K562 (cell line): ENCODE results near the gene UBXN6. TPM values are rescaled to one million over a fixed set of nuclear protein-coding genes. Genes with fewer than 3 reads are reported as not detected.

Experiments
- BRCA1 ChIP-seq, 2 experiments: fragments of 450-650 bp in 1 of 2; sonication (generic) in 1 of 2; formaldehyde crosslinking in 1 of 2; IDR thresholded peaks; 2 replicates each; pipeline versions ENCODE4 v1.5.0 to v1.6.1; 2017 to 2020; ENCODE audit warnings: mild to moderate bottlenecking in 1 of 2, missing genetic modification reagents in 1 of 2
- CAMTA2 ChIP-seq: fragments of 250-450 bp; sonication (Bioruptor Pico); conservative IDR thresholded peaks from 2 replicates; pipeline ENCODE4 v1.5.1; 2022
- CHD1 ChIP-seq: fragments of 200-600 bp; sonication (generic); IDR thresholded peaks from one replicate; pipeline ENCODE4 v1.6.1; 2012; ENCODE audit warnings: mild to moderate bottlenecking, moderate library complexity, low read length, inconsistent platforms
- ETV1 ChIP-seq: fragments of 450-650 bp; conservative IDR thresholded peaks from 2 replicates; pipeline ENCODE4 v1.6.1; 2016; ENCODE audit warnings: missing genetic modification characterization, control low read depth, low read depth, missing compliant biosample characterization
- HNRNPUL1 ChIP-seq: fragments of 200-400 bp; formaldehyde crosslinking; IDR thresholded peaks from 2 replicates; pipeline ENCODE4 v1.6.1; 2017; ENCODE audit warnings: low read length
- MYBL2 ChIP-seq, 2 experiments: fragments of 450-650 bp in 1 of 2; sonication (generic) in 1 of 2; formaldehyde crosslinking in 1 of 2; IDR thresholded peaks; 2 replicates each; pipeline versions ENCODE4 v1.6.1 to v1.8.1; 2017 to 2022; ENCODE audit warnings: borderline replicate concordance in 1 of 2, inconsistent platforms in 1 of 2, low read depth in 1 of 2, mild to moderate bottlenecking in 1 of 2, missing genetic modification reagents in 1 of 2, moderate library complexity in 1 of 2
- POLR3A ChIP-seq: IDR thresholded peaks from 2 replicates; pipeline ENCODE4 v1.6.1; 2011; ENCODE audit warnings: borderline replicate concordance, mild to moderate bottlenecking, moderate library complexity; ENCODE audit not compliant: insufficient read length, insufficient read depth; ENCODE audit errors: extremely low read depth
- YBX1 ChIP-seq: fragments of 450-650 bp; IDR thresholded peaks from 2 replicates; pipeline ENCODE4 v1.7.1; 2016; ENCODE audit warnings: mild to moderate bottlenecking
- ZKSCAN8 ChIP-seq: fragments of 200-800 bp; sonication (Bioruptor generic); IDR thresholded peaks from 2 replicates; pipeline ENCODE4 v1.6.1; 2016; ENCODE audit warnings: missing genetic modification characterization, missing compliant biosample characterization
- polyA plus RNA-seq, 8 experiments: library from polyadenylated mRNA; depleted of rRNA in 4 of 8; stranded (reverse) in 5 of 8; unstranded in 3 of 8; fragments of >200 nt; fragmentation: Nextera tagmentation in 2 of 8; fragmentation: Illumina TruSeq in 1 of 8; extraction: Ambion mirVana in 2 of 8; extraction: Trizol in 1 of 8; gene quantifications; 2 replicates each; pipeline versions ENCODE4 v1.2.1 to v1.2.3, GENCODE V29; 2011 to 2014; ENCODE audit warnings: inconsistent platforms in 1 of 8, missing spikeins in 1 of 8
- total RNA-seq, 7 experiments: library from RNA; depleted of rRNA in 6 of 7; stranded (reverse); fragments of >200 nt in 6 of 7; fragmentation: Illumina TruSeq in 2 of 7; extraction: Trizol in 2 of 7; gene quantifications; 2 replicates each; pipeline versions ENCODE4 v1.2.1 to v1.2.3, GENCODE V29; 2011 to 2021; ENCODE audit warnings: low replicate concordance in 1 of 7
- TF ChIP-seq, protein P1 (sequence below), 2 experiments: fragments of 250-450 bp in 1 of 2; fragments of 450-650 bp in 1 of 2; sonication (Bioruptor Pico) in 1 of 2; IDR thresholded peaks; 2 replicates each; pipeline versions ENCODE4 v1.6.1 to v1.8.0; 2016 to 2021; ENCODE audit warnings: mild to moderate bottlenecking in 2 of 2, moderate library complexity in 2 of 2, missing compliant biosample characterization in 1 of 2, missing genetic modification characterization in 1 of 2
- TF ChIP-seq, protein P2 (sequence below), 3 experiments: fragments of 200-800 bp in 1 of 3; fragments of 250-450 bp in 1 of 3; fragments of 450-650 bp in 1 of 3; sonication (Bioruptor Pico) in 1 of 3; sonication (Bioruptor generic) in 1 of 3; formaldehyde crosslinking in 1 of 3; IDR thresholded peaks; 2 replicates each; pipeline versions ENCODE4 v1.6.1 to v1.8.0; 2016 to 2022; ENCODE audit warnings: mild to moderate bottlenecking in 2 of 3, missing genetic modification characterization in 2 of 3, missing compliant biosample characterization in 1 of 3, moderate library complexity in 1 of 3
- TF ChIP-seq, protein P3 (sequence below): sonication (generic); formaldehyde crosslinking; IDR thresholded peaks from 2 replicates; pipeline ENCODE4 v1.8.0; 2022; ENCODE audit warnings: missing genetic modification reagents, mild to moderate bottlenecking, moderate library complexity, borderline replicate concordance
- TF ChIP-seq, protein P4 (sequence below): sonication (generic); formaldehyde crosslinking; IDR thresholded peaks from 2 replicates; pipeline ENCODE4 v1.8.1; 2023; ENCODE audit warnings: mild to moderate bottlenecking, missing genetic modification reagents
- TF ChIP-seq, protein P5 (sequence below): IDR thresholded peaks from 2 replicates; pipeline ENCODE4 v1.6.1; 2014; ENCODE audit warnings: antibody characterized with exemption
- TF ChIP-seq, protein P6 (sequence below): fragments of 250-450 bp; sonication (Bioruptor Pico); IDR thresholded peaks from 2 replicates; pipeline ENCODE4 v1.5.0; 2021

Gene UBXN6
- total and polyA plus RNA-seq, 9 of the 15 experiments (the other 6 are each of a cell fraction or from before 2014, with no cell fraction given), result 0.48 to 90.2 (median 29.5) TPM

DNA sequence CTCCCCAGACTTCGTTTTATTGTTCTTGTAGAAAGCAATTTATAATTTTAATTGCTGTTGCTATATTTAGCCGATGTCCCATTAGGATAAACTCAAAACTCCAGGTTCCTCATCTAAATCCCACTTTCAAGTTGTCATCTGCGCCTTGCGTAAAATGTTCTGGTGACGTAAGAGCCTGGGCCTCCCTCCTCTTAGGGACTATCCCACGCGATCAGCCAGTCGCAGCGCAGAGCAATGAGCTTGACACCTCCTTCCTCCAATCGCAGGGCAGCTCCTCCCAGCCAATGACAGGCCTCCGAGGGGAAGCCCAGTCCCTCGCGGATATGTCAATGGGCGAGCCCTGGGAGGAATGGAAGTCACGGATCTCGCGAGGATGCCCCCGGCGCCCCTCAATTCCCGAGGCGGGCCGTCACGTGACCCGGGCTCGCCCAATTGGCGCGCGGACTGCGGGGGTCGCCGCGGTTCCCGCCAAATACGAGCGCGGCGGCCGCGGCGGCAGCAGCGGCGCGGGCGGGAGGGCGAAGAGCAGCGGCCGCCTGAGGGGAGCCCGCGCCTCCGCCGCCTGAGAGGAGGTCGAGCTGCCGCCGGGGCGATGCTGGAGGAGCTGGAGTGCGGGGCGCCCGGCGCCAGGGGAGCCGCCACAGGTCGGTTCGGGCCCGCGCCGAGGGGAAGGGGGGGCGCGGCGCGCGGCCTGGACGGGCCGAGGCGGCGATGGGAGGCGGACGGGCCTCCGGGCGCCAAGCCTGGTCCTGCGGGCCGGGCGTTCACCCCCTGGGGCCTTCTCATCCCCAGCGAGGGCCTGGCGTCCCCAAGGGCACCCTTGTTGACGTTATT is 55.2 kb downstream of the UBXN6 start, which contains the start of gene CHAF1A (continued):
- TF ChIP-seq, protein P1, sequence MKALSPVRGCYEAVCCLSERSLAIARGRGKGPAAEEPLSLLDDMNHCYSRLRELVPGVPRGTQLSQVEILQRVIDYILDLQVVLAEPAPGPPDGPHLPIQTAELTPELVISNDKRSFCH (CRISPR knock-in tag; IDR thresholded peaks at IDR 0.05), result no peak
- TF ChIP-seq, protein P1 (tag; IDR thresholded peaks at IDR 0.05), result peak; percentile 75
- TF ChIP-seq YBX1 (no peak), ZKSCAN8 (no peak), CAMTA2 (CRISPR knock-in tag) (no peak), CHD1 (no peak), POLR3A (no peak), ETV1 (tag) (no peak), HNRNPUL1 (no peak), BRCA1 (IDR thresholded peaks at IDR 0.05) (no peak), BRCA1 (CRISPR knock-in tag; IDR thresholded peaks at IDR 0.05) (no peak), MYBL2 (IDR thresholded peaks at IDR 0.05; ENCODE audit: low read depth) (no peak), MYBL2 (CRISPR knock-in tag; IDR thresholded peaks at IDR 0.05; ENCODE audit: borderline replicate concordance) (no peak)
- TF ChIP-seq, protein P2, sequence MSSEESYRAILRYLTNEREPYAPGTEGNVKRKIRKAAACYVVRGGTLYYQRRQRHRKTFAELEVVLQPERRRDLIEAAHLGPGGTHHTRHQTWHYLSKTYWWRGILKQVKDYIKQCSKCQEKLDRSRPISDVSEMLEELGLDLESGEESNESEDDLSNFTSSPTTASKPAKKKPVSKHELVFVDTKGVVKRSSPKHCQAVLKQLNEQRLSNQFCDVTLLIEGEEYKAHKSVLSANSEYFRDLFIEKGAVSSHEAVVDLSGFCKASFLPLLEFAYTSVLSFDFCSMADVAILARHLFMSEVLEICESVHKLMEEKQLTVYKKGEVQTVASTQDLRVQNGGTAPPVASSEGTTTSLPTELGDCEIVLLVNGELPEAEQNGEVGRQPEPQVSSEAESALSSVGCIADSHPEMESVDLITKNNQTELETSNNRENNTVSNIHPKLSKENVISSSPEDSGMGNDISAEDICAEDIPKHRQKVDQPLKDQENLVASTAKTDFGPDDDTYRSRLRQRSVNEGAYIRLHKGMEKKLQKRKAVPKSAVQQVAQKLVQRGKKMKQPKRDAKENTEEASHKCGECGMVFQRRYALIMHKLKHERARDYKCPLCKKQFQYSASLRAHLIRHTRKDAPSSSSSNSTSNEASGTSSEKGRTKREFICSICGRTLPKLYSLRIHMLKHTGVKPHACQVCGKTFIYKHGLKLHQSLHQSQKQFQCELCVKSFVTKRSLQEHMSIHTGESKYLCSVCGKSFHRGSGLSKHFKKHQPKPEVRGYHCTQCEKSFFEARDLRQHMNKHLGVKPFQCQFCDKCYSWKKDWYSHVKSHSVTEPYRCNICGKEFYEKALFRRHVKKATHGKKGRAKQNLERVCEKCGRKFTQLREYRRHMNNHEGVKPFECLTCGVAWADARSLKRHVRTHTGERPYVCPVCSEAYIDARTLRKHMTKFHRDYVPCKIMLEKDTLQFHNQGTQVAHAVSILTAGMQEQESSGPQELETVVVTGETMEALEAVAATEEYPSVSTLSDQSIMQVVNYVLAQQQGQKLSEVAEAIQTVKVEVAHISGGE (CRISPR knock-in tag; IDR thresholded peaks at IDR 0.05), result no peak
- TF ChIP-seq, protein P3, sequence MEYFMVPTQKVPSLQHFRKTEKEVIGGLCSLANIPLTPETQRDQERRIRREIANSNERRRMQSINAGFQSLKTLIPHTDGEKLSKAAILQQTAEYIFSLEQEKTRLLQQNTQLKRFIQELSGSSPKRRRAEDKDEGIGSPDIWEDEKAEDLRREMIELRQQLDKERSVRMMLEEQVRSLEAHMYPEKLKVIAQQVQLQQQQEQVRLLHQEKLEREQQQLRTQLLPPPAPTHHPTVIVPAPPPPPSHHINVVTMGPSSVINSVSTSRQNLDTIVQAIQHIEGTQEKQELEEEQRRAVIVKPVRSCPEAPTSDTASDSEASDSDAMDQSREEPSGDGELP (CRISPR knock-in tag), result peak; percentile 59; the same call in 1 of the 2 replicates
- TF ChIP-seq, protein P4, sequence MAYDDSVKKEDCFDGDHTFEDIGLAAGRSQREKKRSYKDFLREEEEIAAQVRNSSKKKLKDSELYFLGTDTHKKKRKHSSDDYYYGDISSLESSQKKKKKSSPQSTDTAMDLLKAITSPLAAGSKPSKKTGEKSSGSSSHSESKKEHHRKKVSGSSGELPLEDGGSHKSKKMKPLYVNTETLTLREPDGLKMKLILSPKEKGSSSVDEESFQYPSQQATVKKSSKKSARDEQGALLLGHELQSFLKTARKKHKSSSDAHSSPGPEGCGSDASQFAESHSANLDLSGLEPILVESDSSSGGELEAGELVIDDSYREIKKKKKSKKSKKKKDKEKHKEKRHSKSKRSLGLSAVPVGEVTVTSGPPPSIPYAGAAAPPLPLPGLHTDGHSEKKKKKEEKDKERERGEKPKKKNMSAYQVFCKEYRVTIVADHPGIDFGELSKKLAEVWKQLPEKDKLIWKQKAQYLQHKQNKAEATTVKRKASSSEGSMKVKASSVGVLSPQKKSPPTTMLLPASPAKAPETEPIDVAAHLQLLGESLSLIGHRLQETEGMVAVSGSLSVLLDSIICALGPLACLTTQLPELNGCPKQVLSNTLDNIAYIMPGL (CRISPR knock-in tag), result peak; percentile 88; the same call in 1 of the 2 replicates
- TF ChIP-seq, protein P5, sequence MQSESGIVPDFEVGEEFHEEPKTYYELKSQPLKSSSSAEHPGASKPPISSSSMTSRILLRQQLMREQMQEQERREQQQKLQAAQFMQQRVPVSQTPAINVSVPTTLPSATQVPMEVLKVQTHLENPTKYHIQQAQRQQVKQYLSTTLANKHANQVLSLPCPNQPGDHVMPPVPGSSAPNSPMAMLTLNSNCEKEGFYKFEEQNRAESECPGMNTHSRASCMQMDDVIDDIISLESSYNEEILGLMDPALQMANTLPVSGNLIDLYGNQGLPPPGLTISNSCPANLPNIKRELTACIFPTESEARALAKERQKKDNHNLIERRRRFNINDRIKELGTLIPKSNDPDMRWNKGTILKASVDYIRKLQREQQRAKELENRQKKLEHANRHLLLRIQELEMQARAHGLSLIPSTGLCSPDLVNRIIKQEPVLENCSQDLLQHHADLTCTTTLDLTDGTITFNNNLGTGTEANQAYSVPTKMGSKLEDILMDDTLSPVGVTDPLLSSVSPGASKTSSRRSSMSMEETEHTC, result no peak
- TF ChIP-seq, protein P6, sequence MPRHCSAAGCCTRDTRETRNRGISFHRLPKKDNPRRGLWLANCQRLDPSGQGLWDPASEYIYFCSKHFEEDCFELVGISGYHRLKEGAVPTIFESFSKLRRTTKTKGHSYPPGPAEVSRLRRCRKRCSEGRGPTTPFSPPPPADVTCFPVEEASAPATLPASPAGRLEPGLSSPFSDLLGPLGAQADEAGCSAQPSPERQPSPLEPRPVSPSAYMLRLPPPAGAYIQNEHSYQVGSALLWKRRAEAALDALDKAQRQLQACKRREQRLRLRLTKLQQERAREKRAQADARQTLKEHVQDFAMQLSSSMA, result peak; percentile 72; the same call in 1 of the 2 replicates
